Pons (tissue), 1 donor: ENCODE results near the gene VGLL3.
"Not testable (repeated sequence)": the region's sequence is repeated elsewhere in the genome, so short reads cannot be mapped to it uniquely, and the experiment has no call there.

Experiments used
- DNase-seq: peaks from one replicate; pipeline ENCODE4 v3.0.0-alpha.2; 2016; ENCODE audit warnings: low spot score

VGLL3 gene

GRCh38 chr3:86990734-86991481 is at the start of gene VGLL3:
TSS of gene VGLL3 (minus strand) at chr3:86991149. CDS start at chr3:86990743, 406 bp downstream.
- DNase-seq, result no peak

- DNase-seq, result no peak
Measured at GRCh38 chr3:87037652-87038051, 46.7 kb upstream of the VGLL3 start.

- DNase-seq, result no peak
Measured at GRCh38 chr3:87036671-87037070, 45.7 kb upstream of the VGLL3 start.

GRCh38 chr3:87035339-87035738 is 44.4 kb upstream of the VGLL3 start:
- no peak for DNase-seq

- no peak for DNase-seq
Measured at GRCh38 chr3:87033205-87033604, 42.3 kb upstream of the VGLL3 start.

- no peak for DNase-seq
Measured at GRCh38 chr3:87025661-87026645, 35.0 kb upstream of the VGLL3 start.

GRCh38 chr3:87017370-87017769 is 26.4 kb upstream of the VGLL3 start:
- DNase-seq, result not testable (repeated sequence)

- no peak for DNase-seq
Measured at GRCh38 chr3:87009271-87009670, 18.3 kb upstream of the VGLL3 start.

GRCh38 chr3:87006844-87007439 is 16.0 kb upstream of the VGLL3 start:
- DNase-seq, result no peak

- DNase-seq, result no peak
Measured at GRCh38 chr3:87004883-87005282, 13.9 kb upstream of the VGLL3 start.

GRCh38 chr3:87002346-87002745 is 11.4 kb upstream of the VGLL3 start:
- no peak for DNase-seq

GRCh38 chr3:87001473-87002098 is 10.6 kb upstream of the VGLL3 start:
- DNase-seq, result no peak

GRCh38 chr3:87000940-87001339 is 10.0 kb upstream of the VGLL3 start:
- DNase-seq, result no peak

- no peak for DNase-seq
Measured at GRCh38 chr3:86998569-86998968, 7.6 kb upstream of the VGLL3 start.

- no peak for DNase-seq
Measured at GRCh38 chr3:86996261-86996955, 5.5 kb upstream of the VGLL3 start.

- no peak for DNase-seq
Measured at GRCh38 chr3:86995537-86995936, 4.6 kb upstream of the VGLL3 start.

- no peak for DNase-seq
Measured at GRCh38 chr3:86993704-86994103, 2.8 kb upstream of the VGLL3 start.

GRCh38 chr3:86991840-86992435 is 989 bp upstream of the VGLL3 start:
- DNase-seq, result no peak

- no peak for DNase-seq
Measured at GRCh38 chr3:86991482-86991815, 500 bp upstream of the VGLL3 start.

GRCh38 chr3:86990012-86990733 is 776 bp downstream of the VGLL3 start:
- no peak for DNase-seq

- DNase-seq, result no peak
Measured at GRCh38 chr3:86989611-86990010, 1.3 kb downstream of the VGLL3 start.
